Thyroid gland (tissue), 4 donors: ENCODE data around the gene MAGEA12.
"Not testable (repeated sequence)": the region's sequence is repeated elsewhere in the genome, so short reads cannot be mapped to it uniquely, and the experiment has no call there.

Experiments
- CTCF ChIP-seq, 6 experiments: fragments of 200-600 bp in 3 of 6; fragments of 450-650 bp in 3 of 6; sonication (generic) in 3 of 6; IDR thresholded peaks; one replicate each; pipeline ENCODE4 v1.5.1; 2016 to 2019; ENCODE audit warnings: antibody characterized with exemption in 6 of 6, mild to moderate bottlenecking in 2 of 6, inconsistent platforms in 1 of 6, moderate library complexity in 1 of 6
- POLR2A ChIP-seq, 2 donors: fragments of 450-650 bp; IDR thresholded peaks; one replicate each; pipeline ENCODE4 v1.6.1; 2017; ENCODE audit warnings: antibody characterized with exemption in 2 of 2, mild to moderate bottlenecking in 2 of 2, moderate library complexity in 1 of 2

- not testable (repeated sequence) for TF ChIP-seq POLR2A, CTCF (IDR thresholded peaks at IDR 0.05)
Measured at GRCh38 chrX:152713815-152714787, 19.5 kb upstream of the MAGEA12 start, which contains the start of gene MAGEA2B.
